Testis (tissue), 2 donors: ENCODE results near the gene HMOX1.

ENCODE experiments used
- POLR2A ChIP-seq: fragments of 450-650 bp; IDR thresholded peaks from one replicate; pipeline ENCODE4 v1.6.1; 2017; ENCODE audit warnings: antibody characterized with exemption, mild to moderate bottlenecking, moderate library complexity
- TF ChIP-seq, protein P1 (sequence below), 3 experiments: fragments of 450-650 bp in 2 of 3; fragments of 200-600 bp in 1 of 3; sonication (generic) in 1 of 3; IDR thresholded peaks; one replicate each; pipeline ENCODE4 v1.5.1; 2016 to 2019; ENCODE audit warnings: antibody characterized with exemption in 3 of 3, mild to moderate bottlenecking in 2 of 3, moderate library complexity in 1 of 3

DNA sequence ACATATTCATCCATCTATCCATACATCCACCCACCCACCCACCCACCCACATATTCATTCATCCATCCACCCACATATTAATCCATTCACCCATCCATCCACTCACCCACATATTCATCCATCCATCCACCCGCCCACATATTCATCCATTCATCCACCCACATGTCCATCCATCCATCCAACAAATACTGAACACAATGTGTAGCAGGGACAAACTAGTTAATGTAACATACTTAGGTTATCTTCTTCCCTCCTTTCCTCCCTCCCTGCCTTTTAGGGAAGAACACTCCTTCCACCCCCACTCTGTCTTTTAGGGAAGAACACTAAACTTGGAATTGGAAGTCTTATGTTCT lies 58.4 kb downstream of the HMOX1 start:
- TF ChIP-seq, protein P1, sequence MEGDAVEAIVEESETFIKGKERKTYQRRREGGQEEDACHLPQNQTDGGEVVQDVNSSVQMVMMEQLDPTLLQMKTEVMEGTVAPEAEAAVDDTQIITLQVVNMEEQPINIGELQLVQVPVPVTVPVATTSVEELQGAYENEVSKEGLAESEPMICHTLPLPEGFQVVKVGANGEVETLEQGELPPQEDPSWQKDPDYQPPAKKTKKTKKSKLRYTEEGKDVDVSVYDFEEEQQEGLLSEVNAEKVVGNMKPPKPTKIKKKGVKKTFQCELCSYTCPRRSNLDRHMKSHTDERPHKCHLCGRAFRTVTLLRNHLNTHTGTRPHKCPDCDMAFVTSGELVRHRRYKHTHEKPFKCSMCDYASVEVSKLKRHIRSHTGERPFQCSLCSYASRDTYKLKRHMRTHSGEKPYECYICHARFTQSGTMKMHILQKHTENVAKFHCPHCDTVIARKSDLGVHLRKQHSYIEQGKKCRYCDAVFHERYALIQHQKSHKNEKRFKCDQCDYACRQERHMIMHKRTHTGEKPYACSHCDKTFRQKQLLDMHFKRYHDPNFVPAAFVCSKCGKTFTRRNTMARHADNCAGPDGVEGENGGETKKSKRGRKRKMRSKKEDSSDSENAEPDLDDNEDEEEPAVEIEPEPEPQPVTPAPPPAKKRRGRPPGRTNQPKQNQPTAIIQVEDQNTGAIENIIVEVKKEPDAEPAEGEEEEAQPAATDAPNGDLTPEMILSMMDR (IDR thresholded peaks at IDR 0.05): no peak
- TF ChIP-seq POLR2A: no peak
